NCI-H524 treated with DMSO at 0.1 percent for 48 hours (cell line): Measurements from ENCODE around the gene PPM1H.

Experiments used
- DNase-seq: peaks from one replicate; lab custom pipeline; 2025; lab: John Stamatoyannopoulos, UW

The PPM1H gene

GRCh38 chr12:62873116-62873825 is 61.7 kb downstream of the PPM1H start:
- no peak for DNase-seq

GRCh38 chr12:62868820-62869219 is 66.1 kb downstream of the PPM1H start:
- no peak for DNase-seq

GRCh38 chr12:62866451-62867082 is 68.4 kb downstream of the PPM1H start:
- no peak for DNase-seq

- no peak for DNase-seq
Observed at GRCh38 chr12:62865937-62866336, 69.0 kb downstream of the PPM1H start.

GRCh38 chr12:62865065-62865464 is 69.9 kb downstream of the PPM1H start:
- DNase-seq, result no peak

GRCh38 chr12:62862259-62862881 is 72.6 kb downstream of the PPM1H start:
- no peak for DNase-seq

- DNase-seq, result no peak
Observed at GRCh38 chr12:62861586-62861985, 73.4 kb downstream of the PPM1H start.

GRCh38 chr12:62860501-62861411 is 74.2 kb downstream of the PPM1H start:
- DNase-seq, result no peak

- DNase-seq, result no peak
Observed at GRCh38 chr12:62860020-62860419, 74.9 kb downstream of the PPM1H start.

- no peak for DNase-seq
Observed at GRCh38 chr12:62859321-62859737, 75.6 kb downstream of the PPM1H start.

- DNase-seq, result no peak
Observed at GRCh38 chr12:62856454-62856853, 78.5 kb downstream of the PPM1H start.

- DNase-seq, result no peak
Observed at GRCh38 chr12:62854024-62854423, 80.9 kb downstream of the PPM1H start.

- DNase-seq, result no peak
Observed at GRCh38 chr12:62849398-62849797, 85.6 kb downstream of the PPM1H start.

- no peak for DNase-seq
Observed at GRCh38 chr12:62848418-62848817, 86.5 kb downstream of the PPM1H start.

- no peak for DNase-seq
Observed at GRCh38 chr12:62847709-62848108, 87.2 kb downstream of the PPM1H start.

- DNase-seq, result no peak
Observed at GRCh38 chr12:62846491-62846890, 88.5 kb downstream of the PPM1H start.

- no peak for DNase-seq
Observed at GRCh38 chr12:62844915-62845314, 90.0 kb downstream of the PPM1H start.

GRCh38 chr12:62843716-62844115 is 91.2 kb downstream of the PPM1H start:
- no peak for DNase-seq

- DNase-seq, result no peak
Observed at GRCh38 chr12:62841846-62842245, 93.1 kb downstream of the PPM1H start.

- DNase-seq, result no peak
Observed at GRCh38 chr12:62840806-62841205, 94.1 kb downstream of the PPM1H start.

- DNase-seq, result no peak
Observed at GRCh38 chr12:62839869-62840660, 94.9 kb downstream of the PPM1H start.
